SK-N-MC (cell line): ENCODE data around the gene SLC33A1.

Experiments
- EZH2 ChIP-seq: fragments of 200-600 bp; sonication (generic); IDR thresholded peaks from one replicate; pipeline ENCODE4 v1.6.1; 2017; ENCODE audit warnings: antibody characterized with exemption
- FOXP2 ChIP-seq: optimal IDR thresholded peaks from 2 replicates; pipeline ENCODE3; 2011; ENCODE audit warnings: mild to moderate bottlenecking, moderate library complexity; ENCODE audit not compliant: insufficient read depth; ENCODE audit errors: extremely low read length, control extremely low read depth
- POLR2AphosphoS5 ChIP-seq: IDR thresholded peaks from 2 replicates; pipeline ENCODE4 v1.6.1; 2012; ENCODE audit warnings: mild to moderate bottlenecking, low read depth, low read length, borderline replicate concordance

DNA sequence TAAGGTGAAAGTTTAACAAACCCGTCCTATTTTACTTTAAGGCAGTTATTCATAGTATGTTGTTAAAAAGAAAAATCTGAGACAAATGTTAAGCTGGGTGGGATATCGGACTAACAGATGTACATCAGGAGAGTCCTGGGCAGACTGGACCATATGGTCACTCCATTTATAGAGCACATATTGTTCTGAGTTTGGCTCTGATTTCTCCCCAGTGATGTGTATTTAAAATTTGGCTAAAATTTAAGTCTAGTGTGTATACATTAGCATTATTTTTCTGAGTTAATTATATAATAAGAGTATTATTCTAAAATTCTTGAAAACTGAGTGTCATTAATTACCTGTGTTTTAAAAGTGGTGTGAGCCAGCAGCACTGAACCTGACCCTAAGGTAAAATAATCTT, 22.3 kb upstream of the SLC33A1 start:
- TF ChIP-seq EZH2 (no peak), POLR2AphosphoS5 (no peak), FOXP2 (no peak)
